ENCODE results near the gene UBAC2. TPM values are rescaled to one million over a fixed set of nuclear protein-coding genes. Genes with fewer than 3 reads are reported as not detected.

The UBAC2 gene
- total and polyA plus RNA-seq, 2 donors, result 42.8 to 69.1 TPM

DNA sequence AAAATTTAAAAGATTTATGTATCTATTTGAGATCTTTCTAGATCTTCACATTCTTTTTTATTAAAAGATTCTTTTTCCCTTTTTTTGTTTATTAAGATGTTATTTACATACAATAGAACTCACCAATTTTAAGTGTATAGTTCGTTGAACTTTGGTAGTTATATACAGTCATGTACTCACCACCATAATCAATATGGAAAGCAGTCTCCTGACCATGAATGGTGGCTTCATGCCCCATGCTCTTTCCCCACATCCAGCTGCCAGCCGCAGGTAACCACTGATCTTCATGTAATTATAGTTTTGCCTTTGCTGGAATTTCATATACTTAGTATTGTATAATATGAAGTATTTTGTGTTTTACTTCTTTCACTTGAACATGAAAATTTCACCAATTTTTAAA, 127.1 kb downstream of the UBAC2 start:
- H3K4me1 ChIP-seq (ENCODE audit: control insufficient read depth in 2 of 2, insufficient read depth in 2 of 2, low read length in 2 of 2), result peaks cover 2 to 19% of the 10 kb centered on the region in 2 donors
- no peak overlapping the region for H3K4me3 ChIP-seq (ENCODE audit: low read length in 2 of 2)
- DNase-seq (ENCODE audit: low read depth in 6 of 9, low spot score in 9 of 9), result no peak
- no peaks in the 10 kb centered on the region for H3K9me3 ChIP-seq (ENCODE audit: control insufficient read depth in 2 of 2, insufficient read depth in 1 of 2, low read length in 1 of 2)
- peaks cover 7 to 22% of the 10 kb centered on the region in 2 donors for H3K36me3 ChIP-seq (ENCODE audit: control insufficient read depth in 2 of 2, insufficient read depth in 2 of 2, low read length in 1 of 2)
- H3K27me3 ChIP-seq (ENCODE audit: control insufficient read depth in 2 of 2, insufficient read depth in 1 of 2, low read length in 1 of 2), result no peaks in the 10 kb centered on the region
- WGBS, result 100% methylated on average over 2 of the region's 2 CpGs
- no peak overlapping the region for H3K27ac ChIP-seq (ENCODE audit: low read depth in 1 of 2, low read length in 1 of 2)

DNA sequence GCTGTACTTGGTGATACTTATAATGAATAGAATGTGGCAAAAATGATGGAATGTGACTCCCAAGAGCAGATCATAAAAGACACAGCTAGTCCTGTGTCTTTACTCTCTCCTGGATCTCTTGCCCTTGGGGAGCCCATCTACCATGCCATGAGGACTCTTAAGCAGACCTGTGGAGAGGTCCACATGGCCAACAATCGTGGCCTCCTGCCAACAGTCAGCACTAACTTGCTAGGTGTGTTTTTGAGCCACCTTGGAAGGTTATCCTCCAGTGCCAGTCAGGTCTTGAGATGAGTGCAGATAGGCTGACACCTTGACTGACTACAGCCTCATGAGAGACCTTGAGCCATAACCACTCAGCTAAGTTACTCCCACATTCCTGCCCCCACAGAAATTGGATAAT, 128.8 kb downstream of the UBAC2 start:
- no peaks in the 10 kb centered on the region for H3K9me3 ChIP-seq (ENCODE audit: control insufficient read depth in 2 of 2, insufficient read depth in 1 of 2, low read length in 1 of 2)
- no peak for DNase-seq (ENCODE audit: low read depth in 6 of 9, low spot score in 9 of 9)
- no peaks in the 10 kb centered on the region for H3K27me3 ChIP-seq (ENCODE audit: control insufficient read depth in 2 of 2, insufficient read depth in 1 of 2, low read length in 1 of 2)
- H3K36me3 ChIP-seq (ENCODE audit: control insufficient read depth in 2 of 2, insufficient read depth in 2 of 2, low read length in 1 of 2), result peaks cover 4 to 20% of the 10 kb centered on the region in 2 donors
- peaks cover 2 to 12% of the 10 kb centered on the region in 2 donors for H3K4me1 ChIP-seq (ENCODE audit: control insufficient read depth in 2 of 2, insufficient read depth in 2 of 2, low read length in 2 of 2)
- 48% methylated on average over 1 of the region's 1 CpG for WGBS
- no peak overlapping the region for H3K27ac ChIP-seq (ENCODE audit: low read depth in 1 of 2, low read length in 1 of 2)
- H3K4me3 ChIP-seq (ENCODE audit: low read length in 2 of 2), result no peak overlapping the region

DNA sequence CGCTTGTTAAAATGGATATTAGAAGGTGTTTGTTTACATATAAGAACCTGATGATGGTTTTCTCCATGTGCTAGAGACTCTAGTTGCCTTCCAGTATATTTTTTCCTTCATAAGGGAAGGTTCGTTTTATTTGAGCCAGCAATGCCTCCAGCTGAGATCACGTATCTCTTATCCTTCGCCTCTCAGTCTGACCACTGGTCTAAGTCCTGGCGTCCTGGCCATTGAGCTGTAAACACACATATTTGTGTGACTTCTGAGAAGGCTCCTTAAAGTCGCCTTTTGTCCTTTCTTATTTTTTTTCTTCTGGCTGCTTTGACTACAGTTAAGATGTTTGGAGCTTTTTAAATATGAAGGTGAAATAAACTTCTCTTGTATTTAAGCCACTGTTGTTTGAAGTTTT, 130.3 kb downstream of the UBAC2 start:
- peaks cover 4 to 20% of the 10 kb centered on the region in 2 donors for H3K36me3 ChIP-seq (ENCODE audit: control insufficient read depth in 2 of 2, insufficient read depth in 2 of 2, low read length in 1 of 2)
- H3K9me3 ChIP-seq (ENCODE audit: control insufficient read depth in 2 of 2, insufficient read depth in 1 of 2, low read length in 1 of 2), result no peaks in the 10 kb centered on the region
- DNase-seq (ENCODE audit: low read depth in 6 of 9, low spot score in 9 of 9), result no peak
- no peaks in the 10 kb centered on the region for H3K27me3 ChIP-seq (ENCODE audit: control insufficient read depth in 2 of 2, insufficient read depth in 1 of 2, low read length in 1 of 2)
- no peak overlapping the region for H3K4me3 ChIP-seq (ENCODE audit: low read length in 2 of 2)
- H3K4me1 ChIP-seq (ENCODE audit: control insufficient read depth in 2 of 2, insufficient read depth in 2 of 2, low read length in 2 of 2), result peaks cover 2 to 12% of the 10 kb centered on the region in 2 donors
- no peak overlapping the region for H3K27ac ChIP-seq (ENCODE audit: low read depth in 1 of 2, low read length in 1 of 2)
- 73% methylated on average over 6 of the region's 6 CpGs for WGBS

DNA sequence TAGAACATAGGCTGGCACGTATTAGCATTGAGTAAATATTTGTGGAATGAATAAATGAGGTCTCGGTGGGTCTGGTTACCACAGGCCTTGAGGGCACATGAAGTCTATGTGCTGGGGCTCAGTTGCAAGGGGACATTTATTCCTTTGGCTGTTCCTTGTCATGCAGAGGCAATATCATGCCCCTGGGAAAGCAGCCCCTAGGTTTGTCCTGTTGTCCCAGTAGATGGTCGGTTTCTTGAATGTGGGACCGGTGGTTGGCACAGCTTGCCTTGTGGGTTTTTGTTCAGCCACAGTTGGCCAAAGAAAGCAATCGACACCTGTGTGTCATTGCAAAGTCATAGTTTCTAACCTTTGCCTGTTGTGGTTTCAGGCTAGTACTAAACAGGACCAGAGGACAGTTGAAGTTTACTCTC, 131.2 kb downstream of the UBAC2 start:
- H3K27ac ChIP-seq (ENCODE audit: low read depth in 1 of 2, low read length in 1 of 2), result no peak overlapping the region
- H3K4me3 ChIP-seq (ENCODE audit: low read length in 2 of 2), result no peak overlapping the region
- no peaks in the 10 kb centered on the region for H3K9me3 ChIP-seq (ENCODE audit: control insufficient read depth in 2 of 2, insufficient read depth in 1 of 2, low read length in 1 of 2)
- H3K36me3 ChIP-seq (ENCODE audit: control insufficient read depth in 2 of 2, insufficient read depth in 2 of 2, low read length in 1 of 2), result peaks cover 0 to 18% of the 10 kb centered on the region in 2 donors
- no peak for DNase-seq (ENCODE audit: low read depth in 6 of 9, low spot score in 9 of 9)
- no peaks in the 10 kb centered on the region for H3K27me3 ChIP-seq (ENCODE audit: control insufficient read depth in 2 of 2, insufficient read depth in 1 of 2, low read length in 1 of 2)
- WGBS, result 37% methylated on average over 5 of the region's 5 CpGs
- peaks cover 2 to 12% of the 10 kb centered on the region in 2 donors for H3K4me1 ChIP-seq (ENCODE audit: control insufficient read depth in 2 of 2, insufficient read depth in 2 of 2, low read length in 2 of 2)

DNA sequence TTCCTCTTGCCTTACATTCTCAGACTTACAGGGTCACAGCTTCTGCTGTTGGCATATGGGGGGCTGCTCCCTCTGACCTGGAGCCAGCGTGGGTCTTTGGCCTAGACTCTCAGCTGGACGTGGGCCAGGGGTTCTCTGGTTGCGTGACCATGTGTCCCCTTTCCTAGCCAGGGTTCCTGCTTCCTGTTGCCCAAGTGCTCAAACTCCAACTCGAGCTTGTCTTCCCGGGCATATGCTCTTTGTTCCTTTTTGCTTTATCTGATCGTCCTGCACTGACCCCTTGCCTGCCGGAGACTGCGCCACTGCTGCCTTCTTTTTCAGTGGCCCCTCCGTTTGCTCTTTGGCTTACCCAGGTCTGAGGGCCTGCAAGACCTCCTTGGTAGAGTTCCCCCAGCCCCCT, 131.8 kb downstream of the UBAC2 start:
- Histone ChIP-seq H3K4me3 (ENCODE audit: low read length in 2 of 2) (no peak overlapping the region), H3K27ac (ENCODE audit: low read depth in 1 of 2, low read length in 1 of 2) (no peak overlapping the region), H3K27me3 (ENCODE audit: control insufficient read depth in 2 of 2, insufficient read depth in 1 of 2, low read length in 1 of 2) (no peaks in the 10 kb centered on the region), H3K9me3 (ENCODE audit: control insufficient read depth in 2 of 2, insufficient read depth in 1 of 2, low read length in 1 of 2) (no peaks in the 10 kb centered on the region), H3K4me1 (ENCODE audit: control insufficient read depth in 2 of 2, insufficient read depth in 2 of 2, low read length in 2 of 2) (peaks cover 2 to 12% of the 10 kb centered on the region in 2 donors), H3K36me3 (ENCODE audit: control insufficient read depth in 2 of 2, insufficient read depth in 2 of 2, low read length in 1 of 2) (peaks cover 0 to 18% of the 10 kb centered on the region in 2 donors)
- DNase-seq (ENCODE audit: low read depth in 6 of 9, low spot score in 9 of 9), result no peak
- 90% methylated on average over 9 of the region's 9 CpGs for WGBS

DNA sequence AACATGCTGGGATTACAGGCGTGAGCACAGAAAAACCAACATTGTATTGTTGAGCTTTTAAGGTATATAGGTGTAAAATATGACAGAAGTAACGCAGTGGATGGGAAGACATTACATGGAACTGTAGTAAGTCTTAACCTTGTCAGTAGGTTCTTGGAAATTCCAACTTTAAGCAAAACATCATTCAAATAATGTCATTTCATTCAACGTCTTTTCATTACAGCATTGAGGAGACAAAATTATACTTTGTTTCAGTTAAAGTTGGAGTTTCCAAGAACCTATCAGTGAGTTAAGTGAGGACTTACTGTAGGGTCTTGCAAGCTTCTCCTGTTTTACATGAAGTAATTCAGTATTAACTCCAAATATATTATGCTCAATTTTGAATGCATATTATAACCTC, 133.6 kb downstream of the UBAC2 start:
- Histone ChIP-seq H3K9me3 (ENCODE audit: control insufficient read depth in 2 of 2, insufficient read depth in 1 of 2, low read length in 1 of 2) (no peaks in the 10 kb centered on the region), H3K36me3 (ENCODE audit: control insufficient read depth in 2 of 2, insufficient read depth in 2 of 2, low read length in 1 of 2) (peaks cover 0 to 17% of the 10 kb centered on the region in 2 donors), H3K27me3 (ENCODE audit: control insufficient read depth in 2 of 2, insufficient read depth in 1 of 2, low read length in 1 of 2) (no peaks in the 10 kb centered on the region), H3K27ac (ENCODE audit: low read depth in 1 of 2, low read length in 1 of 2) (no peak overlapping the region), H3K4me3 (ENCODE audit: low read length in 2 of 2) (no peak overlapping the region), H3K4me1 (ENCODE audit: control insufficient read depth in 2 of 2, insufficient read depth in 2 of 2, low read length in 2 of 2) (peaks cover 2 to 12% of the 10 kb centered on the region in 2 donors)
- WGBS, result 98% methylated on average over 3 of the region's 3 CpGs
- DNase-seq (ENCODE audit: low read depth in 6 of 9, low spot score in 9 of 9), result no peak

DNA sequence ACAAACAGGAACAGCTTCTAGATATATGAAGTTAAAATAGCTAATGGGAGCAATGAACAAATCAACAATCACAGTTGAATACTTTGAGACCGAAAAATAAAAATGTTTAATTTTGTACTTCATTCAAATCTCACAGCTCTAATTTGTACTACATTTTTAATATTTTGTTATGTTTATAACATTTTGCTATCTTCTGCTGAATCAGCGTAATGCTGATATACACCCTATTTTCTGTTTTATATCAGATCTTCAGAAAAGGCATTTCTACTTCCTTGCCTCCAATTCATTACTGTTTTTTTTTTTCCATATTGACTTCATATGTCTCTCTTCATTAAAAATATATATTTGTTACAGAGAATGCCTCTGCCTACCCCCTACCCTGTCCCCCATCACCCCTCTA, 134.4 kb downstream of the UBAC2 start:
- DNase-seq (ENCODE audit: low read depth in 6 of 9, low spot score in 9 of 9), result no peak
- no peak overlapping the region for H3K27ac ChIP-seq (ENCODE audit: low read depth in 1 of 2, low read length in 1 of 2)
- peaks cover 0 to 12% of the 10 kb centered on the region in 2 donors for H3K36me3 ChIP-seq (ENCODE audit: control insufficient read depth in 2 of 2, insufficient read depth in 2 of 2, low read length in 1 of 2)
- H3K27me3 ChIP-seq (ENCODE audit: control insufficient read depth in 2 of 2, insufficient read depth in 1 of 2, low read length in 1 of 2), result no peaks in the 10 kb centered on the region
- no peak overlapping the region for H3K4me3 ChIP-seq (ENCODE audit: low read length in 2 of 2)
- 99% methylated on average over 2 of the region's 2 CpGs for WGBS
- peaks cover 2 to 13% of the 10 kb centered on the region in 2 donors for H3K4me1 ChIP-seq (ENCODE audit: control insufficient read depth in 2 of 2, insufficient read depth in 2 of 2, low read length in 2 of 2)
- no peaks in the 10 kb centered on the region for H3K9me3 ChIP-seq (ENCODE audit: control insufficient read depth in 2 of 2, insufficient read depth in 1 of 2, low read length in 1 of 2)

DNA sequence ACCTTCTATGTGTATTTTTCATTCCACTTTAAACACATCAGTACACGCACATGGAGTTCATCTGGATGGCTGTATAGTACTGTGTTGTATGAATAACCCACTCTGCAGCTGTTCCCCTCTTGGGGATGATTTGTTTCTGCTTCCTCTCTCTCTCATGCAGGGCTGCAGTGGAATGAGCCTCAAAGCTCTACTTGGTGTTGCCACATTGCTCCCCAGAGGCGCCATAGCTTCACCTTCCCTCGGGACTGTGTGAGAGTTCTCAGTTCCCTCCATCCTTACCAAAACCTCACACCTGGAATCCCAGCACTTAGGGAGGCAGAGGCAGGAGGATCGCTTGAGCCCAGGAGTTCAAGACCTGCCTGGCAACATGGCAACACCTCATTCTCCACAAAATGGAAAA, 134.9 kb downstream of the UBAC2 start:
- Histone ChIP-seq H3K36me3 (ENCODE audit: control insufficient read depth in 2 of 2, insufficient read depth in 2 of 2, low read length in 1 of 2) (peaks cover 4 to 17% of the 10 kb centered on the region in 2 donors), H3K27me3 (ENCODE audit: control insufficient read depth in 2 of 2, insufficient read depth in 1 of 2, low read length in 1 of 2) (no peaks in the 10 kb centered on the region), H3K27ac (ENCODE audit: low read depth in 1 of 2, low read length in 1 of 2) (no peak overlapping the region), H3K4me1 (ENCODE audit: control insufficient read depth in 2 of 2, insufficient read depth in 2 of 2, low read length in 2 of 2) (peaks cover 2 to 17% of the 10 kb centered on the region in 2 donors), H3K9me3 (ENCODE audit: control insufficient read depth in 2 of 2, insufficient read depth in 1 of 2, low read length in 1 of 2) (no peaks in the 10 kb centered on the region), H3K4me3 (ENCODE audit: low read length in 2 of 2) (no peak overlapping the region)
- DNase-seq (ENCODE audit: low read depth in 6 of 9, low spot score in 9 of 9), result no peak
- WGBS, result 89% methylated on average over 4 of the region's 4 CpGs

DNA sequence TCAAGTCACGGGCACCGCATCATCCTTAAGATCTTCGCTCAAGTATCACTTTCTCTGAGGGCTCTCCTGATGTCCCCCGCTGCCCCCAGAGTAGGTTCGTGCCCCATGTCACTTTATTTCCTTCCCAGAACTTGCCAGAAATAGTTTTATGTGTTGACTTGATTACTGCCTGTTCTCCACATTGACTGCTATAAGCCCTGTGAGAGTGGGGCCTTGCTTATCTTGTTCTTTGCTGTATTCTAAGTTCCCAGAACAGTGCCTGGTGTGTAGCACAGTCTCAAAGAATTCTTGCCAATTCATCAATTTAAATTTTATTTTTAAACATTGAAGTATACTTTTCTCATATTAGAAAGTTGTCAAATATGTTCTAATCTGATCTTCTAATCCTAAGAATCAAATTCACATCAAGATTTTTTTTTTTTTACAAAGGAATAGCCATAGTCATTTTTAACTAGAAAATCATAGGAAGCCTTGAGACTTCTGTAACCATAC, 138.6 kb downstream of the UBAC2 start:
- 96% methylated on average over 5 of the region's 5 CpGs for WGBS
- peaks cover 24 to 44% of the 10 kb centered on the region in 2 donors for H3K36me3 ChIP-seq (ENCODE audit: control insufficient read depth in 2 of 2, insufficient read depth in 2 of 2, low read length in 1 of 2)
- no peaks in the 10 kb centered on the region for H3K27me3 ChIP-seq (ENCODE audit: control insufficient read depth in 2 of 2, insufficient read depth in 1 of 2, low read length in 1 of 2)
- no peak overlapping the region for H3K27ac ChIP-seq (ENCODE audit: low read depth in 1 of 2, low read length in 1 of 2)
- peaks cover 0 to 4% of the 10 kb centered on the region in 2 donors for H3K4me1 ChIP-seq (ENCODE audit: control insufficient read depth in 2 of 2, insufficient read depth in 2 of 2, low read length in 2 of 2)
- H3K9me3 ChIP-seq (ENCODE audit: control insufficient read depth in 2 of 2, insufficient read depth in 1 of 2, low read length in 1 of 2), result no peaks in the 10 kb centered on the region
- H3K4me3 ChIP-seq (ENCODE audit: low read length in 2 of 2), result no peak overlapping the region
- DNase-seq (ENCODE audit: low read depth in 6 of 9, low spot score in 9 of 9), result no peak

Data from thymus (tissue), 11 donors.